GOT3 (cell line): ENCODE results near the gene UBASH3B.

Experiments used
- DNase-seq: peaks from one replicate; lab custom pipeline; 2025; ENCODE audit warnings: mixed read lengths; lab: John Stamatoyannopoulos, UW

The UBASH3B gene

DNA sequence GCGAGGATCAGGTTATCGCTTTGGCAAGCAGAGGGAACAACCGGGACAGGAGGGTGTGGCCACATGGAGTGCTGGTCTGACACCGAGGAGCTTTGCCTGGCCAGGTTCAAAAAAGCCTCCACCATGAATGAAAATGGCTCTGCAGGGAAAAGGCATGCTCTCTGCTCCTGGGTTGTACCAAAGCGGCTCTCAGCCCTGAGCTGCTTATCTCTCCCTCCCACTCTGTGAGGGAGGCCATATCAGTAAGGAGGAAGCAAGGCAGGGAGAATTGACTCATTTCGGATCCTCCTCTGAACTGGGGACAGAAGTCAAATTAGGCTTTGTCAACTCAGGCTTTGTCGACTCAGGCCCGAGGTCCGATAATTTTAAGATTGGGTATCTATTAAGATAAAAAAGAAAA, 99.9 kb downstream of the UBASH3B start:
- DNase-seq = no peak

DNA sequence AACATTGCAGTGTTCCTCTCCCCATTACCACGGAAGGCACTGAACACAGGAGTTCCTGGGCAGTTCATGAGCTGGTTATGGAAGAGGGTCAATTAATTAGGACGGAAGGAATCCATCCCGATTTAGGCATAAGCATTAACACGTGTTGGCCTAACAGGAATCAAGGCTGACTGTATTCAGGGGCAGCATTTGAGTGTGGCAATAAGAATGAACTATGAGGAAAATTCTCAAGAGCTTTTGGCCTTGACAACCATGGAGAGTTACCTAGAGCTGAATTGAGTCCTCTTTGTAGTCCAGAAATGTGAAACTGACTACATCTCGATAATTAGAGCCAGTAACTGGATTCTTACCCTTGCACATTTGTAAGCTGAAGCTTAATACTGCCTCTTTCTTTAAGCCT, 100.4 kb downstream of the UBASH3B start:
- no peak for DNase-seq

- no peak for DNase-seq
These were observed 100.9 kb downstream of the UBASH3B start for GRCh38 chr11:122756417-122756816.

DNA sequence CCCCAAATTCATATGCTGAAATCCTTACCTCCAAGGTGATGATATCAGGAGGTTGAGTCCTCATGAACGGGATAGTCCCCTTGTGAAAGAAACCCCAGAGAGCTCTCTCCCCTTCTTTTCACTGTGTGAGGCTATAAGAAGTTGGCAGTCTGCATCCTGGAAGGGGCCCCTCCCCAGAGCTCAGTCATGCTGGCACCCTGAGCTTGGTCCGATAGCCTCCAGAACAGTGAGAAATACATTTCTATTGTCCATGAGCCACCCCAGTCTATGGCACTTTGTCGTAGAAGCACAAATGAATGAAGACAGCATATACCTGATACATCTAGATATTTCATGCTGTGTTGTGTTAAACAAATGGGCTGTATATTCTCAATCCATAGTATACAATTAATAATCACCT, 101.7 kb downstream of the UBASH3B start:
- DNase-seq = no peak

DNA sequence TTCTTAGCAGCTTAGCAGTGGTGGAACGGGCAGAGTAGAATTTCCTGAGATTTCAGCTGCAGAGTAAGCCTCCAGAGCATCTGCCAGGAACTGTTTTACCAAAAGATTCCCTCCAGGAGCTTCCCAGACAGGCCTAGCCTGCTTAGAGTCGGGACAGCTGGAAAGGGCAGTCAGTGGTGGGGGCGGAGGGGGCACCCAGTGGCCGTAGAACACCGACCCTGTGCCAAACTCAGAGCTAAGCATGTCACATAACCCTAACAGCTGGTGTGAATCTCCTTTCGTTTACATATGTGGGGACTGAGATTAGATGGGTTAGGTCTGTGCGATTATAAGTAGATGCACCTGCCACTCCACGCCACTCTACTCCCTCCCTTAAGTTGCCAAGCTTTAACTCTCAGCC, 102.8 kb downstream of the UBASH3B start:
- no peak for DNase-seq

- DNase-seq = no peak
These were observed 103.5 kb downstream of the UBASH3B start for GRCh38 chr11:122758974-122759373.

DNA sequence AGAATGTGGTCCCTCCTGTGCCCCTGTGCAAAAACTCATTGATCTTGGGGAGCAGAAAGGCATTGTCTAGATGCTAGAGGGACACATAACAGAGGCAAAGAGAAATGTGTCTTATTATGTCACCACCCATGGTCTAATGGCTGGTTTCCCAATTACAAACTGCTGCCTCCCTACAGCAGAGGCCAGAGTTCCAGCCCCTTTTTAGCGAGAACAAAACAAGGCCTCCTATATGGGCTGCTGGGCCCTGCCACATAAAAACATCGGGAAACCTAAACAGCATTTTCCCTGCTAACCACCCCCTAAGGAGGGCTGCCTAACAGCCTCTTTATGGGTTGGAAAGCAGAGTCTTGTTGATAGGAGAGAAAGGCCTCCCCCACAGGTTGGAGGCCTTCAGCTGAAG, 107.6 kb downstream of the UBASH3B start:
- no peak for DNase-seq

- DNase-seq = no peak
These were observed 109.0 kb downstream of the UBASH3B start for GRCh38 chr11:122764371-122765090.

GRCh38 chr11:122765487-122766131, 110.1 kb downstream of the UBASH3B start:
- no peak for DNase-seq

DNA sequence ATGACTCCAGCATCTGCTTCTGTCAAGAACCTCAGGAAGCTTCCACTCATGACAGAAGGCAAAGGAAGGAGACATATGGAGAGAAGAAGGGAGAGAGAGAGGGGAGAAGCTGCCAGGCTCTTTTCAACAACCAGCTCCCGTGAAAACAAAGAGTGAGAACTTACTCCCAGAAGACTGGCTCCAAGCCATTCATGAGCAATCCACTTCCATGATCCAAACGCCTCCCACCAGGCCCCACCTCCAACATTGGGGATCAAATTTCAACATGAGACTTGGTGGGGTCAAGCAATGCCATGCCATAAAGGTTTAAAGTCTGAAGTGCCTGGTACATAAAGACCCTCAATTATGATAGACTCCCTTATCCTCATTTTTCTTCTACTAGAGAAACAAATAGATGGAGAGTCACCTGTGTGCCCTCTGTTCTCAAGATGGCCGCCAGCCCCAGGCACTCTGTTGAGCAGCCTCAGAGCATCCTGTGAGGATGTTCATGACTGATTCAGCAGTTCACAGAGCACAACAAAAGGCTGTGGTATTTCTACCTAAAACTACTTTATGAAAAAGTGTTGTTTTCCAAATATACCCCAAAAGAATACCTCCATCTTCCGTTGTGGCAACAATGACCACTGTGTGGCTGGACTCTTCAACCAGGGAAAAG, 113.7 kb downstream of the UBASH3B start:
- DNase-seq = no peak

GRCh38 chr11:122772945-122773344, 117.4 kb downstream of the UBASH3B start:
- no peak for DNase-seq

DNA sequence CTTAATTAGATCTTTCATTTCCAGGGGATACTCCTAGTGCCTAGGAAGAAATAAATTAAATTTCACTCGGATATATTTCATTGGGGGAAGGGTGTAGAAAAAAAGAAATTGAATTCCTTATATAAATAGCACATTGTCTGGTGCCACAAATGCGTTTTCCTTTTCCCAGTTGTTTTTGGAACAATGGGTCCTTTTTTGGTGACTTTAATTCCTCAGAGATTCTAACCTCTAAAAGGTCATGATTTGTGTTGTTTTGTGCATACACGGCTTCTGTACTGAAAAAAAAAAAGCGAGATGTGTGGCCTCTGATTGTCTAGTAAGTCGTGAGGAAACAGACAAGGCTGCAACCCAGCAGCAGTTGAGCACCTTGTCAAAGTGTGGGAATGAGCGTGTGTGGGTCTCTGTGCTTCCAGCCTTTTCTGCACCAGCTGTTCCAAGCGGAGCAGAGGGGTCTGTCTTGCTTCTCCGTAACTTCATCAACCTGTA, 118.3 kb downstream of the UBASH3B start:
- DNase-seq = no peak

DNA sequence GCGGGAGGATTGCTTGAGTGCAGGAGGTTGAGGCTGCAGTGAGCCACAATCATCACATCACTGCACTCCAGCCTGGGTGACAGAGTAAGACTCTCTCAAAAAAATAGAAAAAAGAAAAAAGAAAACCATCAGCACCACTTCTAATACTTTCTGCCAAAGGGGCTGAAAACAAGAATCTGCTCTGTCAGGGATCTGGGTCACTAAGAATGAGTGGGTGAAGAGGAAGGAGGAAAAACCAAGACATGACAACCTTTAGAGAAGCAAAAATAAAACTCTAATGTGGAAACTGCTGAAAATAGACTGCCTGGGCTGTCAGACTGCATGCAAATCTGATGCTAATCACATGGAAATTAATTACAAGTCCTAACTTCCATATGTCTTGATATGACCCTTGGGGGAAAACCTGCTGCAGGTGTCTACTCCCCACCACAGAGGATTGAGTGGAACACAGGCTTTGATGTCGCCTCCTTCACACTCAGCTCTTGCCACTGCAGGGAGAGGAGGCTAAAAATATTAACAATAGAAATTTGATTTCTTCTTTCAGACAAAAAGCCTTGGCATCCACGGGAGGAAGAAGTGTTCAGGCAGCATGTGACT, 120.3 kb downstream of the UBASH3B start:
- no peak for DNase-seq

DNA sequence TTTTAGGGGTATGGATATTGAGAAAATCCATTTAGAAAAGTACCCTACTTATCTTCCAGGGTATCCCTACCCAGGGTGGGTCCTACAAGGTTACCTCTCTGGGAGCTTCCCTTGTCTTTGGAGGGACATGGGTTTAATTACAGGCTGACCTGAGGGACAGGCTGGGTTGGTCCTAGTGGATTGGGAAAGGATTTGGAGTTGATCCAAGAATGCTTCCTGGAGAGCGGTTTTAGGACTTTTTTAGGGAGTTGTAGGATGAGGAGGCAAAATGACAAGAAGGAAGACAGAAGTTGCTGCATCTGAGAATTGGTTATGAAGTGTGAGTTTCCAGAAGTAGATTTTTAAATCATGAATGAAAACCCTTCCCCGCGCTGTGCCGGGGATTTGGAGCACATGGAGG, 121.0 kb downstream of the UBASH3B start:
- DNase-seq = no peak

GRCh38 chr11:122777343-122777742, 121.8 kb downstream of the UBASH3B start:
- DNase-seq = no peak

DNA sequence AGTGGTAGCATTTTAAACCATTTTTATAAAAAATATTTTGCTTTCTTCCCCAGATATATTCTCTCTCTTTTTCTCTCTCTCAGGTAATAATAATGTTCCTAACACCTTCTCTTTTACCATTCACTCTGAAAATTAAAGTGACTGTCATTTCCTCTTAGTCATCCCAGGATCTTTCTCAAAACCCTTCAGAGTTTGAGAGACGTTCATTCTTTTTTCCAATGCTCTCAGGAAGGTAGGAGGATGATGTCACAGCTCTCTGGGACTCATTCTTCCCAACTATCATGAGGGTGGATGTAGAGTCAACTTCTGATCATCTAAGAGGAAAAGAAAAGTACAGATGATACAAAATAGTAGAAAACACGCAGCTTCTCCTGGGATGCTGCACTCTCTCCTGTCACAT, 122.6 kb downstream of the UBASH3B start:
- no peak for DNase-seq

DNA sequence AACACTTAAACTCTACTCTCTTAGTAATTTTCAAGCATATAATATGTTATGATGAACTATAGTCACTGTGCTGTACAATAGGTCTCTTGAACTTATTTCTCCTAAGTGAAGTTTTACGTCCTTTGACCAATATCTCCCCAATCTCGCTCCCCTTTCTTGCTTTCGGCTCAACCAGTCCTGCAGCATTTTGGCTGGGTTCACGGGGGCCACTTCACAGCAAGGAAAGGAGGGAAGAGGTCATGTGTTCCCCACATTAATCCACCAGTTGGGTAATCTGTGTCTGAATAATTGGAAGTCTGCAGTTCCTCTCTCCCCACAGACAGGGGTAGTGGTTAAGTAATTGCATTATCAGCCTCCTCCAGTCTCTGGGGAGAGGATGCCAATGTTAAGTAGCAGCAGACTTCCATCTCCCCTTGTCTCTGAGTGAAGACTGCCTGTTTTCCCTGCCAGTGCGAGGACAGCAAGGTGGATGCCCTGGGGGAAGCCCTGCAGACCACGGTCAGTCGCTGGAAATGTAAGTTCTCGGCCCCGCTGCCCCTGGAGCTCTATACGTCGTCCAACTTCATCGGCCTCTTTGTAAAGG, 123.6 kb downstream of the UBASH3B start:
- no peak for DNase-seq

DNA sequence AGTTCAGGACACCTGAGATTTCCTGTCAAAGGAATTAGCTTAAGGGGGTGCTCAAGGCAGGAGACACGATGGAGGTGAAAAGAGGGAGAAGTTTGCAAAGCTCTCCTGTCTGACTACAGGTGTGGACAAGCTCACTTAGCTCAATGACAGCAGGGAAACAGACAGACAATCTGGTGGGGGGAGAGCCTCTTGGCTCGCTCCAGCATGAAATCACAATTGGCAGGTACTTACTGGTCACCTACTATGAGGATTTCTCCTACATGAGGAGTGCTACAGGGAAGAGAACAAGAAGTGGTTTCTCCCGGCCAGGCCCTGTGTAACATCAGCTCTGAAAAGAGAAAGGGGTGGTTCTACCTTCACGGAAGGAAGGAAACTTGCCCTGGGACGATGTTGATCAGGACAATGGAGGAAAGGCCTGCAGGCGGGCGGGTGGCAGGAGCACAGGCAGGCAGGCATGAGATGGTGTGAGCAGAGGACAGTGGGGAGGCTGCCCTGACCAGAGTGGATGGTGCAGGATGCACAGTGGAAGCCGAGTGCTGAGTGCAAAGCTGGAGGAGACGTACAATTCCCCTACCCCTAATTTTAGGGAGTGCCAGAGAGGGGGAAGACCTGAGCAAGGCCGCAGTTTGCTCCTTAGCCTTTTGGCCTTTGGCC, 124.9 kb downstream of the UBASH3B start:
- no peak for DNase-seq

DNA sequence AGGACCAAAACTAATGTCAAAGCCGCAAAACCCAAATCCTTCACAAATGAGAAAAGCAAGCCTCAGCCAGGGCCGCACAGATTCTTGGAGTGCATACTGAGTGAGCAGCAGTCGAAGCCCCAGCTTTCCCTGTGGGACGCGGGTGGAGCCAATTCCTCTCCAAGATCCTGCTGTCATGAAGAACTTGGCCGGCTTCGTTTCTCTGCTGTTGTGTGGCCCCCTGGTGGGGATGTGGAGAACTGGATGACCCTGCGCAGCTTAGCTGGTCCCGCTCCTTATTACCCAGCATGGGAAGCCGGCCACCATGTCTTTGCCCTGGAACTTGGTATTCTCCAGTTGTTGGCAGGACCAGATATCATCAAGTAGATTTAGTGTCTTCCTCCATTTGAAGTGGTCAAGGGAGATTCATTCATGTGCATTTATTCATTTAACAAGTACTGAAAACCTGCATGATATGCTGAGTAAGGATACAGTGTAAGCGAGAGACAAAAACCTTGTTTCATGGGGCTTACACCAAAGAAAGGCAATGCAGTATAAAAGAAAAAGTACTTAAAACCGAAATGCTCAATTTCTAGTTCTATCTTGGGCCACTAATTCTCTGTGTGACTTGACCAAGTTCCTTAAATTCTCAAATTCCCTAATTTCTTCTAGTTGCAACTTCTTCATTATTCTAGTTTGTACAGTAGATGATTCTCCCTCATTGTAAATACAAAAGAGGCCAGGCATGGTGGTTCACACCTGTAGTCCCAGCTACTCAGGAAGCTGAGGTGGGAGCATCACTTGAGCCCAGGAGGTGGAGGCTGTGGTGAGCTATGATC, 126.1 kb downstream of the UBASH3B start:
- DNase-seq = peak; percentile 5

DNA sequence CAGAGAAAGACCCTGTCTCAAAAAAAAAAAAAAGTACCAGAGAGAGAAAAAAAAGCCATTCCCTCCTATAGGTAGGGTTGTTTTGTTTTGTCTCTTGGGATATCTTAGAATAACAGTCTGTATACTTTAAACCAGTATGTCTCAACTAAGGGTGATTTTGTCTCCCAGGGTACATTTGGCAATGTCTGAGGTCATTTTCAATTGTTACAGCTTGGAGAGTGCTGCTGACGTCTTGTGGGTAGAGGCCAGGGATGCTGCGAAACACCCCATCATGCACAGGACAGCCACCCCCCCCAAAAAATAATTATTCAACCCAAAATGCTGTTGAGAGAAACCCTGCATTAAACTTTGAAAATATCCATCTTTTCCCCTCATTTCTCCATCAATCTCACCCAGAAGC, 126.7 kb downstream of the UBASH3B start:
- no peak for DNase-seq
